H1 (cell line): Measurements from ENCODE around the gene TCF25. TPM values are rescaled to one million over a fixed set of nuclear protein-coding genes. Genes with fewer than 3 reads are reported as not detected.

ENCODE experiments used
- EGR1 ChIP-seq: IDR thresholded peaks from 2 replicates; pipeline ENCODE4 v1.6.1; 2011; ENCODE audit warnings: low read depth, low read length, borderline replicate concordance
- SUZ12 ChIP-seq: fragments of 200-600 bp; sonication (generic); IDR thresholded peaks from 2 replicates; pipeline ENCODE4 v1.6.1; 2012; ENCODE audit warnings: mild to moderate bottlenecking, inconsistent platforms, low read length, moderate library complexity, mixed read lengths
- YY1 ChIP-seq: IDR thresholded peaks from 2 replicates; pipeline ENCODE4 v1.6.1; 2011; ENCODE audit warnings: low read depth, mild to moderate bottlenecking, low read length
- polyA plus RNA-seq, 7 experiments: library from polyadenylated mRNA; depleted of rRNA in 3 of 7; stranded (reverse) in 5 of 7; unstranded in 2 of 7; fragments of >200 nt in 5 of 7; fragments of 200-250 nt in 2 of 7; gene quantifications; 1 replicate in 5 of 7; 2 replicates in 1 of 7; 4 replicates in 1 of 7; pipeline versions ENCODE4 v1.2.1 to v1.2.3, GENCODE V29; 2011 to 2013; ENCODE audit warnings: missing spikeins in 2 of 7, mixed read lengths in 2 of 7
- total RNA-seq: library from RNA; stranded (reverse); fragmentation: NEBNext Ultra II Directional; extraction: Animal tissue kit (Norgen Biotek cat#: 25700); gene quantifications from 2 replicates; pipeline ENCODE4 v1.2.1, GENCODE V29; 2021
- TF ChIP-seq, protein P1 (sequence below): fragments of 300-600 bp; sonication (generic); IDR thresholded peaks from 2 replicates; pipeline ENCODE4 v1.7.1; 2012; ENCODE audit warnings: low read length, moderate library complexity, mild to moderate bottlenecking, inconsistent platforms; ENCODE audit not compliant: insufficient replicate concordance
- TF ChIP-seq, protein P2 (sequence below): IDR thresholded peaks from 2 replicates; pipeline ENCODE4 v1.6.1; 2012; ENCODE audit warnings: low read length, inconsistent platforms

The TCF25 gene
- total and polyA plus RNA-seq, 2 of the 8 experiments (the other 6 are each of a cell fraction or from before 2014, with no cell fraction given): 78.1 to 102 TPM

DNA sequence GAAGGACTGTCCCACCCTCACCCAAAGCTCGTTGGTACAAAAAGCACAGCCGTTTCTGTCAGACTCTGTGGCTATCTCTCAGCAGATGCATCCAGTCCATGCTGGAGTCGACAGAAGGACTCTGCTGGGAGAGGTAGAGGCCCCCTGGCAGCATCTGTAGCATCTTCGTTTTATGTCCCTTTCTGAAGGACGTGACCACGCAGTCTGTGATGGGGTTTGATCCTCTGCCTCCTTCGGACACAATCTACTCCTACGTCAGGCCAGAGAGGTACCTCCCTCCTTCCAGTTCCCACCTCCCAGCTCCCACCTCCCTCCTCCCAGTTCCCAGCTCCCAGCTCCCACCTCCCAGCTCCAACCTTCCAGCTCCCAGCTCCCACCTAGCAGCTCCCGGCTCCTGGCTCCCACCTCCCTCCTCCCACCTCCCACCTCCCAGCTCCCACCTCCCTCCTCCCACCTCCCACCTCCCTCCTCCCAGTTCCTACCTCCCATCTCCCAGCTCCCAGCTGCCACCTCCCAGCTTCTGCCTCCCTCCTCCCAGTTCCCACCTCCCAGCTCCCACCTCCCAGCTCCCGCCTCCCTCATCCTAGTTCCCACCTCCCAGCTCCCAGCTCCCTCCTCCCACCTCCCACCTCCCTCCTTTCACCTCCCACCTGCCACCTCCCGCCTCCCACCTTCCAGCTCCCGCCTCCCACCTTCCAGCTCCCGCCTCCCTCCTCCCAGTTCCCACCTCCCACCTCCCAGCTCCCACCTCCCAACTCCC, 33.8 kb downstream of the TCF25 start (continued):
- TF ChIP-seq, protein P1, sequence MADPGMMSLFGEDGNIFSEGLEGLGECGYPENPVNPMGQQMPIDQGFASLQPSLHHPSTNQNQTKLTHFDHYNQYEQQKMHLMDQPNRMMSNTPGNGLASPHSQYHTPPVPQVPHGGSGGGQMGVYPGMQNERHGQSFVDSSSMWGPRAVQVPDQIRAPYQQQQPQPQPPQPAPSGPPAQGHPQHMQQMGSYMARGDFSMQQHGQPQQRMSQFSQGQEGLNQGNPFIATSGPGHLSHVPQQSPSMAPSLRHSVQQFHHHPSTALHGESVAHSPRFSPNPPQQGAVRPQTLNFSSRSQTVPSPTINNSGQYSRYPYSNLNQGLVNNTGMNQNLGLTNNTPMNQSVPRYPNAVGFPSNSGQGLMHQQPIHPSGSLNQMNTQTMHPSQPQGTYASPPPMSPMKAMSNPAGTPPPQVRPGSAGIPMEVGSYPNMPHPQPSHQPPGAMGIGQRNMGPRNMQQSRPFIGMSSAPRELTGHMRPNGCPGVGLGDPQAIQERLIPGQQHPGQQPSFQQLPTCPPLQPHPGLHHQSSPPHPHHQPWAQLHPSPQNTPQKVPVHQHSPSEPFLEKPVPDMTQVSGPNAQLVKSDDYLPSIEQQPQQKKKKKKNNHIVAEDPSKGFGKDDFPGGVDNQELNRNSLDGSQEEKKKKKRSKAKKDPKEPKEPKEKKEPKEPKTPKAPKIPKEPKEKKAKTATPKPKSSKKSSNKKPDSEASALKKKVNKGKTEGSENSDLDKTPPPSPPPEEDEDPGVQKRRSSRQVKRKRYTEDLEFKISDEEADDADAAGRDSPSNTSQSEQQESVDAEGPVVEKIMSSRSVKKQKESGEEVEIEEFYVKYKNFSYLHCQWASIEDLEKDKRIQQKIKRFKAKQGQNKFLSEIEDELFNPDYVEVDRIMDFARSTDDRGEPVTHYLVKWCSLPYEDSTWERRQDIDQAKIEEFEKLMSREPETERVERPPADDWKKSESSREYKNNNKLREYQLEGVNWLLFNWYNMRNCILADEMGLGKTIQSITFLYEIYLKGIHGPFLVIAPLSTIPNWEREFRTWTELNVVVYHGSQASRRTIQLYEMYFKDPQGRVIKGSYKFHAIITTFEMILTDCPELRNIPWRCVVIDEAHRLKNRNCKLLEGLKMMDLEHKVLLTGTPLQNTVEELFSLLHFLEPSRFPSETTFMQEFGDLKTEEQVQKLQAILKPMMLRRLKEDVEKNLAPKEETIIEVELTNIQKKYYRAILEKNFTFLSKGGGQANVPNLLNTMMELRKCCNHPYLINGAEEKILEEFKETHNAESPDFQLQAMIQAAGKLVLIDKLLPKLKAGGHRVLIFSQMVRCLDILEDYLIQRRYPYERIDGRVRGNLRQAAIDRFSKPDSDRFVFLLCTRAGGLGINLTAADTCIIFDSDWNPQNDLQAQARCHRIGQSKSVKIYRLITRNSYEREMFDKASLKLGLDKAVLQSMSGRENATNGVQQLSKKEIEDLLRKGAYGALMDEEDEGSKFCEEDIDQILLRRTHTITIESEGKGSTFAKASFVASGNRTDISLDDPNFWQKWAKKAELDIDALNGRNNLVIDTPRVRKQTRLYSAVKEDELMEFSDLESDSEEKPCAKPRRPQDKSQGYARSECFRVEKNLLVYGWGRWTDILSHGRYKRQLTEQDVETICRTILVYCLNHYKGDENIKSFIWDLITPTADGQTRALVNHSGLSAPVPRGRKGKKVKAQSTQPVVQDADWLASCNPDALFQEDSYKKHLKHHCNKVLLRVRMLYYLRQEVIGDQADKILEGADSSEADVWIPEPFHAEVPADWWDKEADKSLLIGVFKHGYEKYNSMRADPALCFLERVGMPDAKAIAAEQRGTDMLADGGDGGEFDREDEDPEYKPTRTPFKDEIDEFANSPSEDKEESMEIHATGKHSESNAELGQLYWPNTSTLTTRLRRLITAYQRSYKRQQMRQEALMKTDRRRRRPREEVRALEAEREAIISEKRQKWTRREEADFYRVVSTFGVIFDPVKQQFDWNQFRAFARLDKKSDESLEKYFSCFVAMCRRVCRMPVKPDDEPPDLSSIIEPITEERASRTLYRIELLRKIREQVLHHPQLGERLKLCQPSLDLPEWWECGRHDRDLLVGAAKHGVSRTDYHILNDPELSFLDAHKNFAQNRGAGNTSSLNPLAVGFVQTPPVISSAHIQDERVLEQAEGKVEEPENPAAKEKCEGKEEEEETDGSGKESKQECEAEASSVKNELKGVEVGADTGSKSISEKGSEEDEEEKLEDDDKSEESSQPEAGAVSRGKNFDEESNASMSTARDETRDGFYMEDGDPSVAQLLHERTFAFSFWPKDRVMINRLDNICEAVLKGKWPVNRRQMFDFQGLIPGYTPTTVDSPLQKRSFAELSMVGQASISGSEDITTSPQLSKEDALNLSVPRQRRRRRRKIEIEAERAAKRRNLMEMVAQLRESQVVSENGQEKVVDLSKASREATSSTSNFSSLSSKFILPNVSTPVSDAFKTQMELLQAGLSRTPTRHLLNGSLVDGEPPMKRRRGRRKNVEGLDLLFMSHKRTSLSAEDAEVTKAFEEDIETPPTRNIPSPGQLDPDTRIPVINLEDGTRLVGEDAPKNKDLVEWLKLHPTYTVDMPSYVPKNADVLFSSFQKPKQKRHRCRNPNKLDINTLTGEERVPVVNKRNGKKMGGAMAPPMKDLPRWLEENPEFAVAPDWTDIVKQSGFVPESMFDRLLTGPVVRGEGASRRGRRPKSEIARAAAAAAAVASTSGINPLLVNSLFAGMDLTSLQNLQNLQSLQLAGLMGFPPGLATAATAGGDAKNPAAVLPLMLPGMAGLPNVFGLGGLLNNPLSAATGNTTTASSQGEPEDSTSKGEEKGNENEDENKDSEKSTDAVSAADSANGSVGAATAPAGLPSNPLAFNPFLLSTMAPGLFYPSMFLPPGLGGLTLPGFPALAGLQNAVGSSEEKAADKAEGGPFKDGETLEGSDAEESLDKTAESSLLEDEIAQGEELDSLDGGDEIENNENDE: no peak
- TF ChIP-seq YY1 (no peak), SUZ12 (no peak), EGR1 (no peak)
- TF ChIP-seq, protein P2, sequence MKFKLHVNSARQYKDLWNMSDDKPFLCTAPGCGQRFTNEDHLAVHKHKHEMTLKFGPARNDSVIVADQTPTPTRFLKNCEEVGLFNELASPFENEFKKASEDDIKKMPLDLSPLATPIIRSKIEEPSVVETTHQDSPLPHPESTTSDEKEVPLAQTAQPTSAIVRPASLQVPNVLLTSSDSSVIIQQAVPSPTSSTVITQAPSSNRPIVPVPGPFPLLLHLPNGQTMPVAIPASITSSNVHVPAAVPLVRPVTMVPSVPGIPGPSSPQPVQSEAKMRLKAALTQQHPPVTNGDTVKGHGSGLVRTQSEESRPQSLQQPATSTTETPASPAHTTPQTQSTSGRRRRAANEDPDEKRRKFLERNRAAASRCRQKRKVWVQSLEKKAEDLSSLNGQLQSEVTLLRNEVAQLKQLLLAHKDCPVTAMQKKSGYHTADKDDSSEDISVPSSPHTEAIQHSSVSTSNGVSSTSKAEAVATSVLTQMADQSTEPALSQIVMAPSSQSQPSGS: no peak
